Ascending aorta (tissue), 2 donors: ENCODE data around the gene BICRA. TPM values are rescaled to one million over a fixed set of nuclear protein-coding genes. Genes with fewer than 3 reads are reported as not detected.

Experiments used
- DNase-seq, 2 donors: peaks; one replicate each; pipeline ENCODE4 v3.0.0-alpha.2; 2019; ENCODE audit warnings: low spot score in 2 of 2
- H3K27ac ChIP-seq, 2 donors: fragments of 200-600 bp; sonication (generic); one replicate each; pipeline ENCODE4 v1.5.1; 2016 to 2017; ENCODE audit warnings: mild to moderate bottlenecking in 1 of 2
- H3K27me3 ChIP-seq: fragments of 200-600 bp; sonication (generic); one replicate; pipeline ENCODE4 v1.5.1; 2017
- H3K36me3 ChIP-seq, 2 donors: fragments of 200-600 bp; sonication (generic); one replicate each; pipeline ENCODE4 v1.5.1; 2016
- H3K4me1 ChIP-seq, 2 donors: fragments of 200-600 bp; sonication (generic); one replicate each; pipeline ENCODE4 v1.5.1; 2016 to 2017; ENCODE audit warnings: mild to moderate bottlenecking in 1 of 2
- H3K4me3 ChIP-seq, 2 donors: fragments of 200-600 bp; sonication (generic); one replicate each; pipeline ENCODE4 v1.5.1; 2016 to 2017; ENCODE audit warnings: mild to moderate bottlenecking in 1 of 2
- H3K9me3 ChIP-seq, 2 donors: fragments of 200-600 bp; sonication (generic); one replicate each; pipeline ENCODE4 v1.5.1; 2016
- CTCF ChIP-seq, 3 experiments: fragments of 200-600 bp in 2 of 3; fragments of 450-650 bp in 1 of 3; sonication (generic) in 2 of 3; IDR thresholded peaks; one replicate each; pipeline ENCODE4 v1.5.1; 2016 to 2019; ENCODE audit warnings: antibody characterized with exemption in 3 of 3, mild to moderate bottlenecking in 1 of 3, moderate library complexity in 1 of 3
- intact Hi-C: fragments of 100-400 bp; cut with DNase I; formaldehyde crosslinking; loops from one replicate; pipeline ENCODE4 v1.15.1; 2023
- total RNA-seq: library from RNA; depleted of rRNA; stranded (reverse); fragments of >200 nt; gene quantifications from one replicate; pipeline ENCODE4 v1.1.0, GENCODE V29; 2016

The BICRA gene
- total RNA-seq, 1 donor from 2014 or later, result 19.7 TPM

DNA sequence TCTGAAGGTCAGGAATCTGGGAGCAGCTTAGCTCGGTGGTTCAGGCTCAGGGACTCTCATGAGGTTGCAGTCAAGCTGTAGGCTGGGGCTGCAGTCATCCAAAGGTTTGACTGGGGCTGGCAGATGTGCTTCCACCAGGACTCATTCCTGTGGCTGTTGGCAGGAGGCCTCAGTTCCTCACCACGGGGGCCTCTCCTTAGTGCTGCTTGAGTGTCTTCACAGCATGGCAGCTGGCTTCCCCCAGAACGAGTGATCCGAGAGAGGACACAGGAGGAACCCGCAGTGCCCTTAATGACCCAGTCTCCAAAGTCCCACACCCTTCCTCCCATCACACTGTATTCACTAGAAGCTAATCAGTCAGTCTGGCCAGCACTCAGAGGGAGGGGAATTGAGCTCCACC lies 65.6 kb downstream of the BICRA start:
- H3K4me3 ChIP-seq, result no peak overlapping the region
- H3K27ac ChIP-seq, result no peak overlapping the region
- no peaks in the 10 kb centered on the region for H3K4me1 ChIP-seq
- no peaks in the 10 kb centered on the region for H3K9me3 ChIP-seq
- no peaks in the 10 kb centered on the region for H3K27me3 ChIP-seq
- H3K36me3 ChIP-seq, result peaks cover 33 to 66% of the 10 kb centered on the region in 2 donors
- intact Hi-C loops, result no loop called here
- no peak for TF ChIP-seq CTCF (IDR thresholded peaks at IDR 0.05)
- DNase-seq, result no peak

- Histone ChIP-seq H3K4me1 (no peaks in the 10 kb centered on the region), H3K9me3 (no peaks in the 10 kb centered on the region), H3K4me3 (no peak overlapping the region), H3K36me3 (peaks cover 41 to 68% of the 10 kb centered on the region in 2 donors), H3K27me3 (no peaks in the 10 kb centered on the region), H3K27ac (no peak overlapping the region)
- no peak for DNase-seq
- intact Hi-C loops, result no loop called here
- no peak for TF ChIP-seq CTCF (IDR thresholded peaks at IDR 0.05)
Measured at GRCh38 chr19:47675271-47675670, 66.3 kb downstream of the BICRA start.

DNA sequence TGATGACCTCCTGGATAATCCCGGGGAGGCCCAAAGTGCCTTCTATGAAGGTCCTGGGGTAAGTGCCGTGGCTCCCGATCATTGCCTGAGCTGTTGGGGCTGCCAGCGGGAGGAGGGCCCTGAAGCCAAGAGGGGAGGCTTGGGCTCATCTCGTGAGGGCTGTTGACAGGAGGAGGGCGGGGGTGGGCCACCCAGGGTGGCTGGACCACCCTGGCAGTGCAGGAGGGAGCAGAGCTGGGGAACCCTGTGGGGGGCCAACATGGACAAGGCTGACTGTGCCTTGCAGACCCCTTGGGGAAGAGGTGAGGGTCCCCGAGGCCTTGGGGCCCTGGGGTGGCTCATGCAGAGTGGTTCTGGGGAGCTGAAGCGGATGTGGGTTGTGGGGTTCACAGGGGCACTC lies 66.9 kb downstream of the BICRA start:
- Histone ChIP-seq H3K4me3 (no peak overlapping the region), H3K27ac (no peak overlapping the region), H3K36me3 (peaks cover 47 to 69% of the 10 kb centered on the region in 2 donors), H3K27me3 (no peaks in the 10 kb centered on the region), H3K9me3 (no peaks in the 10 kb centered on the region), H3K4me1 (no peaks in the 10 kb centered on the region)
- no peak for TF ChIP-seq CTCF (IDR thresholded peaks at IDR 0.05)
- no peak for DNase-seq
- intact Hi-C loops, result no loop called here

GRCh38 chr19:47676811-47677210 lies 67.9 kb downstream of the BICRA start:
- H3K27me3 ChIP-seq, result no peaks in the 10 kb centered on the region
- intact Hi-C loops, result no loop called here
- peaks cover 55 to 76% of the 10 kb centered on the region in 2 donors for H3K36me3 ChIP-seq
- DNase-seq, result no peak
- no peak overlapping the region for H3K4me3 ChIP-seq
- TF ChIP-seq CTCF (IDR thresholded peaks at IDR 0.05), result no peak
- H3K4me1 ChIP-seq, result no peaks in the 10 kb centered on the region
- no peak overlapping the region for H3K27ac ChIP-seq
- H3K9me3 ChIP-seq, result no peaks in the 10 kb centered on the region

DNA sequence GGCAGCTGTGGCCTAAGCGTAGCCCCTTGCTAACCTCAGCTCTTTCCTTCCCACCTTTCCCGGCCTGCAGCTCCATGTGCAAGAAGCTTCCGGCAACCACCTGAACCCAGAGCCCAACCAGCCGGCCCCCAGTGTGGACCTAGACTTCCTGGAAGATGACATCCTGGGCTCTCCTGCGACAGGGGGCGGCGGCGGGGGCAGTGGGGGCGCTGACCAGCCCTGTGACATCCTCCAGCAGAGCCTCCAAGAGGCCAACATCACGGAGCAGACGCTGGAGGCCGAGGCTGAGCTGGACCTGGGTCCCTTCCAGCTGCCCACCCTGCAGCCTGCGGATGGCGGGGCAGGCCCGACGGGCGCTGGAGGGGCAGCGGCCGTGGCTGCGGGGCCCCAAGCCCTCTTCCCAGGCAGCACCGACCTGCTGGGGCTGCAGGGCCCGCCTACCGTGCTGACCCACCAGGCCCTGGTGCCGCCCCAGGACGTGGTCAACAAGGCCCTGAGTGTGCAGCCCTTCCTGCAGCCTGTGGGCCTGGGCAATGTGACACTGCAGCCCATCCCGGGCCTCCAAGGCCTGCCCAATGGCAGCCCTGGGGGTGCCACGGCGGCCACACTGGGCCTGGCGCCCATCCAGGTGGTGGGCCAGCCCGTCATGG lies 70.4 kb downstream of the BICRA start:
- Histone ChIP-seq H3K4me1 (no peaks in the 10 kb centered on the region), H3K9me3 (no peaks in the 10 kb centered on the region), H3K27me3 (no peaks in the 10 kb centered on the region), H3K4me3 (no peak overlapping the region), H3K27ac (no peak overlapping the region), H3K36me3 (peaks cover 47 to 67% of the 10 kb centered on the region in 2 donors)
- no peak for TF ChIP-seq CTCF (IDR thresholded peaks at IDR 0.05)
- intact Hi-C loops, result no loop called here
- DNase-seq, result no peak
